IMR-90 (cell line): ENCODE results near the gene RAB8A. TPM values are rescaled to one million over a fixed set of nuclear protein-coding genes. Genes with fewer than 3 reads are reported as not detected.

Experiments used
- ATAC-seq: fragments of 200-7000 bp; cut with Tn5 transposase; 2 replicates; pipeline ENCODE4 v1.9.1; 2020; ENCODE audit warnings: low read depth, mild to moderate bottlenecking, moderate library complexity
- BruUV-seq: library from RNA; stranded (reverse); fragments of 400-500 nt; replicated peaks from 2 replicates; lab custom pipeline; 2021; lab: Mats Ljungman, UMichigan
- CTCF ChIA-PET: fragments of 300-600 bp; formaldehyde crosslinking; extraction: SDS; loops from one replicate; lab custom pipeline; 2021; ENCODE audit warnings: antibody characterized with exemption; lab: Yijun Ruan, JAX
- POLR2A ChIA-PET: fragments of 300-600 bp; sonication (Branson Sonifier 250); formaldehyde crosslinking; loops from one replicate; lab custom pipeline; 2022; ENCODE audit warnings: antibody characterized with exemption; ENCODE audit not compliant: unreplicated experiment; lab: Charles Lee
- DNase-seq: peaks from one replicate; pipeline ENCODE4 v3.0.0; 2013
- H2AFZ ChIP-seq: replicated peaks from 2 replicates; pipeline ENCODE3; 2013; ENCODE audit warnings: low read length, mild to moderate bottlenecking; ENCODE audit not compliant: poor library complexity
- H2AK5ac ChIP-seq: 2 replicates; pipeline ENCODE4 v1.6.1; 2013; ENCODE audit warnings: low read depth, low read length, inconsistent platforms
- H2AK9ac ChIP-seq: replicated peaks from 2 replicates; pipeline ENCODE3; 2013; ENCODE audit warnings: mild to moderate bottlenecking, low read depth, low read length, moderate library complexity; ENCODE audit not compliant: poor library complexity
- H2BK120ac ChIP-seq: 2 replicates; pipeline ENCODE4 v1.6.1; 2013; ENCODE audit warnings: low read depth, low read length, inconsistent platforms
- H2BK15ac ChIP-seq: 3 replicates; pipeline ENCODE4 v1.6.1; 2013; ENCODE audit warnings: low read depth, low read length, inconsistent platforms
- H2BK20ac ChIP-seq: 2 replicates; pipeline ENCODE4 v1.6.1; 2013; ENCODE audit warnings: low read depth, mild to moderate bottlenecking, inconsistent platforms, low read length, moderate library complexity
- H2BK5ac ChIP-seq: 2 replicates; pipeline ENCODE4 v1.6.1; 2013; ENCODE audit warnings: mild to moderate bottlenecking, low read depth, low read length, inconsistent platforms; ENCODE audit not compliant: poor library complexity, severe bottlenecking
- H3K14ac ChIP-seq: replicated peaks from 2 replicates; pipeline ENCODE4 v1.6.1; 2013; ENCODE audit warnings: low read depth, low read length, inconsistent platforms
- H3K18ac ChIP-seq: 2 replicates; pipeline ENCODE4 v1.6.1; 2013; ENCODE audit warnings: low read depth, low read length, control low read depth
- H3K23ac ChIP-seq: 2 replicates; pipeline ENCODE4 v1.6.1; 2013; ENCODE audit warnings: low read depth, low read length, inconsistent platforms
- H3K27ac ChIP-seq: 2 replicates; pipeline ENCODE4 v1.5.1; 2013; ENCODE audit warnings: mild to moderate bottlenecking, control low read depth, low read length; ENCODE audit not compliant: insufficient read depth
- H3K27me3 ChIP-seq: 2 replicates; pipeline ENCODE4 v1.6.1; 2013; ENCODE audit warnings: low read length; ENCODE audit not compliant: control insufficient read depth, insufficient read depth
- H3K36me3 ChIP-seq: 2 replicates; pipeline ENCODE4 v1.6.1; 2013; ENCODE audit warnings: low read length, mixed read lengths; ENCODE audit not compliant: control insufficient read depth, insufficient read depth
- H3K4ac ChIP-seq: 2 replicates; pipeline ENCODE4 v1.6.1; 2013; ENCODE audit warnings: low read depth, low read length, inconsistent platforms
- H3K4me1 ChIP-seq: 2 replicates; pipeline ENCODE4 v1.6.1; 2013; ENCODE audit warnings: low read length, mixed read lengths; ENCODE audit not compliant: control insufficient read depth, insufficient read depth
- H3K4me2 ChIP-seq: 2 replicates; pipeline ENCODE4 v1.6.1; 2013; ENCODE audit warnings: low read depth, mild to moderate bottlenecking, control low read depth, low read length, moderate library complexity
- H3K4me3 ChIP-seq: 2 replicates; pipeline ENCODE4 v1.5.1; 2013; ENCODE audit warnings: low read depth, mild to moderate bottlenecking, control low read depth, low read length, moderate library complexity; ENCODE audit not compliant: insufficient read depth
- H3K56ac ChIP-seq: 2 replicates; pipeline ENCODE4 v1.6.1; 2013; ENCODE audit warnings: low read length, inconsistent platforms; ENCODE audit not compliant: insufficient read depth; ENCODE audit errors: extremely low read depth
- H3K79me1 ChIP-seq, 2 experiments: 2 replicates each; pipeline ENCODE4 v1.6.1; 2013; ENCODE audit warnings: low read length in 2 of 2, inconsistent platforms in 1 of 2, low read depth in 1 of 2
- H3K9ac ChIP-seq: 2 replicates; pipeline ENCODE4 v1.6.1; 2013; ENCODE audit warnings: low read depth, low read length, control low read depth
- H3K9me1 ChIP-seq: 2 replicates; pipeline ENCODE4 v1.6.1; 2013; ENCODE audit warnings: low read length, inconsistent platforms; ENCODE audit not compliant: insufficient read depth
- H3K9me3 ChIP-seq: 2 replicates; pipeline ENCODE4 v1.6.1; 2013; ENCODE audit warnings: low read length; ENCODE audit not compliant: control insufficient read depth, insufficient read depth
- H4K20me1 ChIP-seq: 2 replicates; pipeline ENCODE4 v1.6.1; 2013; ENCODE audit warnings: low read length, inconsistent platforms; ENCODE audit not compliant: insufficient read depth
- H4K5ac ChIP-seq: 2 replicates; pipeline ENCODE4 v1.6.1; 2013; ENCODE audit warnings: mild to moderate bottlenecking, low read depth, low read length, control low read depth
- H4K8ac ChIP-seq, 2 experiments: 2 replicates each; pipeline ENCODE4 v1.6.1; 2013; ENCODE audit warnings: low read depth in 2 of 2, low read length in 2 of 2, control low read depth in 1 of 2, inconsistent platforms in 1 of 2
- H4K91ac ChIP-seq: 2 replicates; pipeline ENCODE4 v1.6.1; 2013; ENCODE audit warnings: low read depth, low read length, inconsistent platforms; ENCODE audit not compliant: insufficient read depth
- BHLHE40 ChIP-seq: fragments of 150-350 bp; IDR thresholded peaks from 2 replicates; pipeline ENCODE4 v1.6.1; 2016; ENCODE audit warnings: mild to moderate bottlenecking, low read depth, low read length
- CEBPB ChIP-seq: IDR thresholded peaks from 2 replicates; pipeline ENCODE4 v1.6.1; 2012; ENCODE audit warnings: low read depth, low read length, improper control_type of control experiment
- CHD1 ChIP-seq: IDR thresholded peaks from 2 replicates; pipeline ENCODE4 v1.6.1; 2012; ENCODE audit warnings: low read depth, low read length, improper control_type of control experiment
- ELK1 ChIP-seq: fragments of 150-350 bp; IDR thresholded peaks from 2 replicates; pipeline ENCODE4 v1.6.1; 2016; ENCODE audit warnings: low read depth, mild to moderate bottlenecking, low read length, moderate library complexity, borderline replicate concordance
- FOS ChIP-seq: fragments of 150-350 bp; IDR thresholded peaks from 2 replicates; pipeline ENCODE4 v1.6.1; 2016; ENCODE audit warnings: low read depth, low read length
- MAFK ChIP-seq: IDR thresholded peaks from 2 replicates; pipeline ENCODE4 v1.6.1; 2012; ENCODE audit warnings: low read depth, low read length, improper control_type of control experiment
- MXI1 ChIP-seq: IDR thresholded peaks from 2 replicates; pipeline ENCODE4 v1.6.1; 2012; ENCODE audit warnings: low read depth, mild to moderate bottlenecking, low read length, moderate library complexity, borderline replicate concordance
- POLR2A ChIP-seq: IDR thresholded peaks from 2 replicates; pipeline ENCODE4 v1.6.1; 2012; ENCODE audit warnings: mild to moderate bottlenecking, low read depth, low read length
- RAD21 ChIP-seq: IDR thresholded peaks from 2 replicates; pipeline ENCODE4 v1.6.1; 2012; ENCODE audit warnings: low read length, improper control_type of control experiment
- RCOR1 ChIP-seq: IDR thresholded peaks from 2 replicates; pipeline ENCODE4 v1.6.1; 2012; ENCODE audit warnings: mild to moderate bottlenecking, low read length, improper control_type of control experiment; ENCODE audit not compliant: insufficient replicate concordance
- RFX5 ChIP-seq: IDR thresholded peaks from 2 replicates; pipeline ENCODE4 v1.8.0; 2012; ENCODE audit warnings: low read depth, mild to moderate bottlenecking, low read length, moderate library complexity
- USF2 ChIP-seq: fragments of 150-350 bp; IDR thresholded peaks from 2 replicates; pipeline ENCODE4 v1.6.1; 2017; ENCODE audit warnings: mild to moderate bottlenecking, antibody characterized with exemption, low read length, low read depth
- WGBS, 2 experiments: methylation state at CpG; one replicate each; pipeline versions ENCODE4 v1.1.5 to v1.1.7; 2013; ENCODE audit warnings: missing lambda C conversion rate in 2 of 2; ENCODE audit not compliant: insufficient read length in 1 of 2; ENCODE audit errors: extremely low coverage in 2 of 2; 5-methylcytosine and 5-hydroxymethylcytosine counted together
- dilution Hi-C: fragments of 300-500 bp; cut with HindIII; formaldehyde crosslinking; loops from one replicate; pipeline ENCODE4 v1.14.3; 2018; ENCODE audit warnings: low sequenced_read_pairs; ENCODE audit not compliant: unreplicated experiment
- in situ Hi-C: fragments of 300-500 bp; cut with MboI; formaldehyde crosslinking; loops from 3 replicates; pipeline ENCODE4 v1.14.3; 2019; ENCODE audit warnings: low sequenced_read_pairs, inconsistent platforms, mixed read lengths
- intact Hi-C: fragments of 100-400 bp; cut with micrococcal nuclease; formaldehyde crosslinking; loops from 2 replicates; pipeline ENCODE4 v1.10.0; 2022
- polyA plus RNA-seq, 3 experiments: library from polyadenylated mRNA; depleted of rRNA; stranded (reverse); fragments of >200 nt; gene quantifications; 2 replicates each; pipeline ENCODE4 v1.2.3, GENCODE V29; 2012; ENCODE audit warnings: low replicate concordance in 1 of 3
- total RNA-seq: library from RNA; depleted of rRNA; stranded (reverse); fragments of >200 nt; gene quantifications from 2 replicates; pipeline ENCODE4 v1.2.3, GENCODE V29; 2012

Gene RAB8A
- total and polyA plus RNA-seq, 2 of the 4 experiments (the other 2 are of a cell fraction): 64.5 to 135 TPM

- ATAC-seq (no peak), DNase-seq (no peak)
- no peak overlapping the region for H2BK120ac ChIP-seq
- H3K4me1 ChIP-seq: no peaks in the 10 kb centered on the region
- no peaks in the 10 kb centered on the region; the same call in 1 of the 2 replicates for H3K27me3 ChIP-seq
- no peak overlapping the region for H4K8ac ChIP-seq
- intact Hi-C loops: no loop called here
- in situ Hi-C loops: no loop called here
- no peak overlapping the region for H2AK5ac ChIP-seq
- no peak overlapping the region for H4K91ac ChIP-seq
- H3K18ac ChIP-seq: no peak overlapping the region
- H3K9me1 ChIP-seq: peaks cover 4% of the 10 kb centered on the region; the same call in 1 of the 2 replicates
- H3K27ac ChIP-seq: no peak overlapping the region
- dilution Hi-C loops: no loop called here
- no peak overlapping the region for H4K5ac ChIP-seq
- H3K4me2 ChIP-seq: no peak overlapping the region
- no peaks in the 10 kb centered on the region for H3K9me3 ChIP-seq
- H3K4me3 ChIP-seq: no peak overlapping the region
- no peak overlapping the region for H2AK9ac ChIP-seq
- H2BK5ac ChIP-seq: no peak overlapping the region
- H3K23ac ChIP-seq: no peak overlapping the region
- no peak overlapping the region for H2BK15ac ChIP-seq
- ChIA-PET CTCF (no interaction called here), POLR2A (no interaction called here)
- H3K4ac ChIP-seq: no peak overlapping the region
- no peak overlapping the region for H3K9ac ChIP-seq
- no peaks in the 10 kb centered on the region for H3K79me1 ChIP-seq
- no peak overlapping the region for H2BK20ac ChIP-seq
- no peak overlapping the region for H3K56ac ChIP-seq
- no peak overlapping the region for H2AFZ ChIP-seq
- H3K36me3 ChIP-seq: no peaks in the 10 kb centered on the region
- 90% methylated on average over 2 of the region's 9 CpGs; no CpG with 5 or more reads in 1 of the 2 experiments for WGBS, 2 experiments
- H4K20me1 ChIP-seq: no peaks in the 10 kb centered on the region
- no peak overlapping the region for H3K14ac ChIP-seq
- TF ChIP-seq USF2: no peak
- no peak for TF ChIP-seq ELK1
- no peak for TF ChIP-seq CEBPB
- TF ChIP-seq RFX5: no peak
- TF ChIP-seq BHLHE40: no peak
- no peak for TF ChIP-seq FOS
- no peak for TF ChIP-seq MAFK
- TF ChIP-seq CHD1: no peak
- TF ChIP-seq RCOR1: no peak
- TF ChIP-seq POLR2A: no peak
- no peak for TF ChIP-seq RAD21
- TF ChIP-seq MXI1: no peak
- no TSS peak for BruUV-seq
Measured at GRCh38 chr19:16142032-16142580, 30.4 kb downstream of the RAB8A start.
